ENCODE data around the gene DEDD. TPM values are rescaled to one million over a fixed set of nuclear protein-coding genes. Genes with fewer than 3 reads are reported as not detected.

DEDD gene
- total RNA-seq, 1 experiment from 2014 or later: 40.4 TPM

DNA sequence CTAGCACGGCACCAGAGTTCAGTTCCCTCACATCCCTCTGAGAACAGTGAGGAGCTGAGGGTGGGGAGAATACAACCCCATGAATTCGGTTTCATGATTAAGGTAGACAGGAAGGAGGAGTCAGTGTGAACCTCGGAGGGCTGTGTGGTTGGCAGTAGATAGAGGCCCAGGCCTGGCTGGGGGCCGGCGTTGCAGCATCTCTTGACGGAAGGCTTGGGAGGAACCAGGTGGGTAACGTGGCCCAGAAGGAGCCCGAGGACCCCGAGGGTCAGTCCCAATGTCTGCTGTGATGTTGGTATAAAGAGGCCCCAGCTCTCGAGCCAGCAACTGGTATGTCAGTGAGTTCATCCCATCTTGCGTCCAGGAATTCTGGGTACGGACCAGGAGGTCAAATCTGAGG lies 39.2 kb upstream of the DEDD start:
- Mint-ChIP-seq H3K4me1 (ENCODE audit: low read depth, unreplicated experiment) (peaks cover 13% of the 10 kb centered on the region), H3K4me3 (ENCODE audit: low read depth, unreplicated experiment) (no peak overlapping the region), H3K36me3 (ENCODE audit: insufficient read depth, unreplicated experiment) (peaks cover 56% of the 10 kb centered on the region), H3K9me3 (ENCODE audit: low read depth, unreplicated experiment) (no peaks in the 10 kb centered on the region), H3K27me3 (ENCODE audit: unreplicated experiment) (no peaks in the 10 kb centered on the region), H3K27ac (ENCODE audit: unreplicated experiment) (no peak overlapping the region)
- no peak for DNase-seq
- no peak for TF ChIP-seq CTCF (IDR thresholded peaks at IDR 0.05; ENCODE audit: unreplicated experiment)
- BruUV-seq (replicated peaks): TSS peak; percentile 2
- CTCF ChIA-PET: no interaction called here
- intact Hi-C loops (cut with micrococcal nuclease; ENCODE audit: unreplicated experiment): no loop called here

- peaks cover 8% of the 10 kb centered on the region for H3K4me1 Mint-ChIP-seq (ENCODE audit: low read depth, unreplicated experiment)
- no peak overlapping the region for H3K4me3 Mint-ChIP-seq (ENCODE audit: low read depth, unreplicated experiment)
- H3K36me3 Mint-ChIP-seq (ENCODE audit: insufficient read depth, unreplicated experiment): peaks cover 56% of the 10 kb centered on the region
- DNase-seq: no peak
- H3K9me3 Mint-ChIP-seq (ENCODE audit: low read depth, unreplicated experiment): no peaks in the 10 kb centered on the region
- intact Hi-C loops (cut with micrococcal nuclease; ENCODE audit: unreplicated experiment): no loop called here
- peak; percentile 13 for TF ChIP-seq CTCF (IDR thresholded peaks at IDR 0.05; ENCODE audit: unreplicated experiment)
- CTCF ChIA-PET: no interaction called here
- no peak overlapping the region for H3K27ac Mint-ChIP-seq (ENCODE audit: unreplicated experiment)
- BruUV-seq (replicated peaks): no TSS peak
- no peaks in the 10 kb centered on the region for H3K27me3 Mint-ChIP-seq (ENCODE audit: unreplicated experiment)
These were observed 38.7 kb upstream of the DEDD start for GRCh38 chr1:161171191-161171590.

GRCh38 chr1:161168906-161169305 lies 36.4 kb upstream of the DEDD start:
- no peak for DNase-seq
- Mint-ChIP-seq H3K4me3 (ENCODE audit: low read depth, unreplicated experiment) (no peak overlapping the region), H3K9me3 (ENCODE audit: low read depth, unreplicated experiment) (no peaks in the 10 kb centered on the region), H3K27ac (ENCODE audit: unreplicated experiment) (no peak overlapping the region), H3K27me3 (ENCODE audit: unreplicated experiment) (no peaks in the 10 kb centered on the region), H3K4me1 (ENCODE audit: low read depth, unreplicated experiment) (no peaks in the 10 kb centered on the region), H3K36me3 (ENCODE audit: insufficient read depth, unreplicated experiment) (peaks cover 72% of the 10 kb centered on the region)
- CTCF ChIA-PET: interaction anchor here (0.7 kb wide), 1 partner anchor 145 kb away, joined by 3 read pairs; the partner anchor contains the start of gene SDHC
- BruUV-seq (replicated peaks): no TSS peak
- TF ChIP-seq CTCF (IDR thresholded peaks at IDR 0.05; ENCODE audit: unreplicated experiment): no peak
- intact Hi-C loops (cut with micrococcal nuclease; ENCODE audit: unreplicated experiment): no loop called here

DNA sequence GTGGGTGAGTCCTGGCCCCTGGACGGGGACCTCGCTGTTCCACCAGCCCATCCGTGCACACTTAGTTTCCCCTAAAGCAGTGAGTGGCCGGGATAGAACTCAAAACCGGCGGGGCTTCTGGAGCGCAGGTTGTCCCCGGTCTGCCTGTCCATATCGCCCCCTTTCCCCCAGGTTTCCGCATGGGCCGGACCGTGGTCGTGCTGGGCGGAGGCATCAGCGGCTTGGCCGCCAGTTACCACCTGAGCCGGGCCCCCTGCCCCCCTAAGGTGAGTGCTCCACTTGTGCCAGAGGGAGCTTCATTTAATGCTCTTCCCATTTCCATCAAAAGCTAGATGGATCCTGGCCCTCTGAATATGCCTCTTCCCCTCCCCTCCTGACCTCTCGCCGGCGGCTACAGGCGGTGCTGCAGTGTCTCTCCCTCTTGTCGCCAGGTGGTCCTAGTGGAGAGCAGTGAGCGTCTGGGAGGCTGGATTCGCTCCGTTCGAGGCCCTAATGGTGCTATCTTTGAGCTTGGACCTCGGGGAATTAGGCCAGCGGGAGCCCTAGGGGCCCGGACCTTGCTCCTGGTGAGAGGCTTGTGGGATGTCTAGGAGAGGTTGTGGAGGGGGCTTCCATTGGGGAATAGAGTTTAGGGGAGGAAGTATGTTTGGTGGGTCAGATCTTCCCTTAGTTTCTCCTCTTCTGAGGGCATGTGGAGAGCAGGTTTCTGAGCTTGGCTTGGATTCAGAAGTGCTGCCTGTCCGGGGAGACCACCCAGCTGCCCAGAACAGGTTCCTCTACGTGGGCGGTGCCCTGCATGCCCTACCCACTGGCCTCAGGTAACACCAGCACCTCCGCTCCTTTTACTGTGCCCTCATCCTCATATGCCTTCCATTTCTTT lies 34.4 kb upstream of the DEDD start:
- intact Hi-C loops (cut with micrococcal nuclease; ENCODE audit: unreplicated experiment): no loop called here

More for the DNA sequence above, 34.4 kb upstream of the DEDD start:
- H3K36me3 Mint-ChIP-seq (ENCODE audit: insufficient read depth, unreplicated experiment): peaks cover 73% of the 10 kb centered on the region
- DNase-seq: peak; percentile 31
- TF ChIP-seq CTCF (IDR thresholded peaks at IDR 0.05; ENCODE audit: unreplicated experiment): no peak
- no TSS peak for BruUV-seq (replicated peaks)
- no peaks in the 10 kb centered on the region for H3K9me3 Mint-ChIP-seq (ENCODE audit: low read depth, unreplicated experiment)
- H3K27me3 Mint-ChIP-seq (ENCODE audit: unreplicated experiment): no peaks in the 10 kb centered on the region
- peak overlapping the region; percentile 94 for H3K27ac Mint-ChIP-seq (ENCODE audit: unreplicated experiment)
- CTCF ChIA-PET: interaction anchor here (0.5 to 1.3 kb wide), 9 partner anchors 9 to 1473 kb away, joined by 3 to 12 read pairs (median 3); partner anchors contain the start of genes TOMM40L and UFC1
- no peaks in the 10 kb centered on the region for H3K4me1 Mint-ChIP-seq (ENCODE audit: low read depth, unreplicated experiment)
- H3K4me3 Mint-ChIP-seq (ENCODE audit: low read depth, unreplicated experiment): peak overlapping the region; percentile 93
